ENCODE data around the gene MYO5C. TPM values are rescaled to one million over a fixed set of nuclear protein-coding genes. Genes with fewer than 3 reads are reported as not detected.

Gene MYO5C
- total RNA-seq, 1 experiment from 2014 or later = 2.9 TPM

- no peaks in the 10 kb centered on the region for H3K27me3 ChIP-seq
- no peak for DNase-seq
- no peak overlapping the region for H3K27ac ChIP-seq
- 0 out of 2 replicates have a peak, but pooled peaks cover 3% of the 10 kb centered on the region for H3K36me3 ChIP-seq
- H3K9me3 ChIP-seq (replicated peaks) = no peaks in the 10 kb centered on the region
- no peaks in the 10 kb centered on the region for H3K4me1 ChIP-seq
- H3K4me3 ChIP-seq = no peak overlapping the region
These were observed 23.3 kb upstream of the MYO5C start for GRCh38 chr15:52318729-52319500.

- Histone ChIP-seq H3K27ac (no peak overlapping the region), H3K4me3 (no peak overlapping the region), H3K4me1 (no peaks in the 10 kb centered on the region), H3K27me3 (no peaks in the 10 kb centered on the region), H3K9me3 (replicated peaks) (no peaks in the 10 kb centered on the region), H3K36me3 (0 out of 2 replicates have a peak, but pooled peaks cover 3% of the 10 kb centered on the region)
- DNase-seq = no peak
These were observed 22.1 kb upstream of the MYO5C start for GRCh38 chr15:52317688-52318087.

GRCh38 chr15:52317022-52317421 lies 21.4 kb upstream of the MYO5C start:
- Histone ChIP-seq H3K4me3 (no peak overlapping the region), H3K4me1 (no peaks in the 10 kb centered on the region), H3K27ac (no peak overlapping the region), H3K9me3 (replicated peaks) (no peaks in the 10 kb centered on the region), H3K27me3 (no peaks in the 10 kb centered on the region), H3K36me3 (0 out of 2 replicates have a peak, but pooled peaks cover 3% of the 10 kb centered on the region)
- DNase-seq = no peak

GRCh38 chr15:52309154-52309548 lies 13.5 kb upstream of the MYO5C start:
- Histone ChIP-seq H3K36me3 (no peaks in the 10 kb centered on the region), H3K9me3 (replicated peaks) (no peaks in the 10 kb centered on the region), H3K4me1 (no peaks in the 10 kb centered on the region), H3K4me3 (no peak overlapping the region), H3K27me3 (no peaks in the 10 kb centered on the region), H3K27ac (no peak overlapping the region)
- no peak for DNase-seq

GRCh38 chr15:52308446-52309153 lies 13.0 kb upstream of the MYO5C start:
- no peak for DNase-seq
- Histone ChIP-seq H3K4me3 (no peak overlapping the region), H3K27ac (no peak overlapping the region)

GRCh38 chr15:52307847-52308246 lies 12.2 kb upstream of the MYO5C start:
- no peak overlapping the region for H3K27ac ChIP-seq
- no peaks in the 10 kb centered on the region for H3K9me3 ChIP-seq (replicated peaks)
- no peaks in the 10 kb centered on the region for H3K36me3 ChIP-seq
- DNase-seq = no peak
- no peaks in the 10 kb centered on the region for H3K4me1 ChIP-seq
- no peaks in the 10 kb centered on the region for H3K27me3 ChIP-seq
- H3K4me3 ChIP-seq = no peak overlapping the region

More at GRCh38 chr15:52308446-52309153, 13.0 kb upstream of the MYO5C start:
- H3K27me3 ChIP-seq = no peaks in the 10 kb centered on the region
- no peaks in the 10 kb centered on the region for H3K36me3 ChIP-seq
- no peaks in the 10 kb centered on the region for H3K4me1 ChIP-seq
- no peaks in the 10 kb centered on the region for H3K9me3 ChIP-seq (replicated peaks)

GRCh38 chr15:52306270-52306669 lies 10.7 kb upstream of the MYO5C start:
- Histone ChIP-seq H3K36me3 (no peaks in the 10 kb centered on the region), H3K27ac (no peak overlapping the region), H3K9me3 (replicated peaks) (no peaks in the 10 kb centered on the region), H3K4me3 (no peak overlapping the region), H3K27me3 (no peaks in the 10 kb centered on the region), H3K4me1 (no peaks in the 10 kb centered on the region)
- no peak for DNase-seq

GRCh38 chr15:52303093-52303772 lies 7.6 kb upstream of the MYO5C start:
- no peak for DNase-seq

GRCh38 chr15:52301265-52301847 lies 5.8 kb upstream of the MYO5C start:
- H3K36me3 ChIP-seq = no peaks in the 10 kb centered on the region
- H3K4me1 ChIP-seq = peaks cover 5% of the 10 kb centered on the region
- H3K27me3 ChIP-seq = no peaks in the 10 kb centered on the region
- no peaks in the 10 kb centered on the region for H3K9me3 ChIP-seq (replicated peaks)
- DNase-seq = no peak
- no peak overlapping the region for H3K27ac ChIP-seq
- no peak overlapping the region for H3K4me3 ChIP-seq

More at GRCh38 chr15:52303093-52303772, 7.6 kb upstream of the MYO5C start:
- H3K9me3 ChIP-seq (replicated peaks) = no peaks in the 10 kb centered on the region
- H3K27ac ChIP-seq = no peak overlapping the region
- H3K4me3 ChIP-seq = no peak overlapping the region
- H3K27me3 ChIP-seq = no peaks in the 10 kb centered on the region
- no peaks in the 10 kb centered on the region for H3K36me3 ChIP-seq
- H3K4me1 ChIP-seq = peaks cover 5% of the 10 kb centered on the region

GRCh38 chr15:52294881-52295420 lies 653 bp downstream of the MYO5C start:
- H3K27me3 ChIP-seq = no peaks in the 10 kb centered on the region
- peak in 1 of 2 experiments; percentile 13 for DNase-seq
- H3K27ac ChIP-seq = no peak overlapping the region
- H3K4me1 ChIP-seq = peaks cover 5% of the 10 kb centered on the region
- H3K36me3 ChIP-seq = no peaks in the 10 kb centered on the region
- H3K9me3 ChIP-seq (replicated peaks) = no peaks in the 10 kb centered on the region
- peak overlapping the region; percentile 67 for H3K4me3 ChIP-seq

- H3K27ac ChIP-seq = no peak overlapping the region
- no peaks in the 10 kb centered on the region for H3K36me3 ChIP-seq
- H3K9me3 ChIP-seq (replicated peaks) = no peaks in the 10 kb centered on the region
- peaks cover 3% of the 10 kb centered on the region; the same call in 1 of the 2 replicates for H3K4me1 ChIP-seq
- H3K27me3 ChIP-seq = no peaks in the 10 kb centered on the region
- no peak overlapping the region for H3K4me3 ChIP-seq
- DNase-seq = no peak
These were observed 2.7 kb downstream of the MYO5C start for GRCh38 chr15:52292780-52293392.

- no peak for DNase-seq
- no peak overlapping the region for H3K27ac ChIP-seq
- no peaks in the 10 kb centered on the region for H3K36me3 ChIP-seq
- peaks cover 3% of the 10 kb centered on the region; the same call in 1 of the 2 replicates for H3K4me1 ChIP-seq
- H3K9me3 ChIP-seq (replicated peaks) = no peaks in the 10 kb centered on the region
- H3K27me3 ChIP-seq = no peaks in the 10 kb centered on the region
- H3K4me3 ChIP-seq = no peak overlapping the region
These were observed 4.4 kb downstream of the MYO5C start for GRCh38 chr15:52291204-52291603.

GRCh38 chr15:52290800-52291199 lies 4.8 kb downstream of the MYO5C start:
- Histone ChIP-seq H3K4me1 (peaks cover 3% of the 10 kb centered on the region; the same call in 1 of the 2 replicates), H3K9me3 (replicated peaks) (no peaks in the 10 kb centered on the region), H3K4me3 (no peak overlapping the region), H3K27me3 (no peaks in the 10 kb centered on the region), H3K36me3 (no peaks in the 10 kb centered on the region), H3K27ac (no peak overlapping the region)
- DNase-seq = no peak

- Histone ChIP-seq H3K36me3 (no peaks in the 10 kb centered on the region), H3K27ac (no peak overlapping the region), H3K4me1 (peaks cover 3% of the 10 kb centered on the region; the same call in 1 of the 2 replicates), H3K9me3 (replicated peaks) (no peaks in the 10 kb centered on the region), H3K4me3 (no peak overlapping the region), H3K27me3 (no peaks in the 10 kb centered on the region)
- no peak for DNase-seq
These were observed 5.3 kb downstream of the MYO5C start for GRCh38 chr15:52290329-52290728.

Data from SJCRH30 (cell line).